H1 (cell line): ENCODE results near the gene PRXL2B. TPM values are rescaled to one million over a fixed set of nuclear protein-coding genes. Genes with fewer than 3 reads are reported as not detected.

ENCODE experiments used
- CTCF ChIA-PET: fragments of 300-600 bp; sonication (Branson Sonifier 250); formaldehyde crosslinking; loops from one replicate; lab custom pipeline; 2021; ENCODE audit not compliant: partially characterized antibody; lab: Charles Lee
- POLR2A ChIA-PET: fragments of 300-600 bp; sonication (Branson Sonifier 250); formaldehyde crosslinking; loops from one replicate; lab custom pipeline; 2021; ENCODE audit warnings: inconsistent platforms; ENCODE audit not compliant: partially characterized antibody; lab: Charles Lee
- DNase-seq, 2 experiments: peaks; one replicate each; pipeline versions ENCODE4 v3.0.0 to v3.0.0-alpha.2; 2010 to 2022; ENCODE audit warnings: low spot score in 2 of 2, low read depth in 1 of 2, mixed read lengths in 1 of 2
- FAIRE-seq: peaks from 2 replicates; lab custom pipeline; 2011; peaks lifted over from hg19 to GRCh38; lab: Jason Lieb, UNC
- H2AFZ ChIP-seq: 2 replicates; pipeline ENCODE4 v1.8.1; 2012; ENCODE audit warnings: low read length, inconsistent platforms
- H2AK5ac ChIP-seq: 2 replicates; pipeline ENCODE4 v1.6.1; 2013; ENCODE audit warnings: low read depth, low read length
- H2BK120ac ChIP-seq: replicated peaks from 2 replicates; pipeline ENCODE3; 2013; ENCODE audit warnings: low read depth, low read length, inconsistent platforms
- H2BK12ac ChIP-seq: 2 replicates; pipeline ENCODE4 v1.6.1; 2013; ENCODE audit warnings: low read depth, low read length
- H2BK15ac ChIP-seq: 2 replicates; pipeline ENCODE4 v1.6.1; 2013; ENCODE audit warnings: low read length
- H2BK20ac ChIP-seq: 2 replicates; pipeline ENCODE4 v1.6.1; 2013; ENCODE audit warnings: low read length
- H2BK5ac ChIP-seq: 2 replicates; pipeline ENCODE4 v1.6.1; 2013; ENCODE audit warnings: low read depth, low read length
- H3K14ac ChIP-seq: 2 replicates; pipeline ENCODE4 v1.6.1; 2013; ENCODE audit warnings: inconsistent platforms; ENCODE audit not compliant: insufficient read length
- H3K18ac ChIP-seq: 2 replicates; pipeline ENCODE4 v1.6.1; 2013; ENCODE audit warnings: low read length; ENCODE audit errors: extremely low read depth
- H3K23ac ChIP-seq: 2 replicates; pipeline ENCODE4 v1.6.1; 2013; ENCODE audit warnings: inconsistent platforms; ENCODE audit not compliant: insufficient read length
- H3K23me2 ChIP-seq: 2 replicates; pipeline ENCODE4 v1.6.1; 2013; ENCODE audit warnings: low read depth, low read length
- H3K27ac ChIP-seq: 2 replicates; pipeline ENCODE4 v1.6.1; 2011; ENCODE audit warnings: low read depth, low read length, inconsistent platforms
- H3K27me3 ChIP-seq, 4 experiments: replicated peaks in 1 of 4; 1 replicate in 1 of 4; 2 replicates in 3 of 4; pipeline versions ENCODE4 v1.6.1 to v1.8.1; 2011 to 2013; ENCODE audit warnings: low read length in 3 of 4, mild to moderate bottlenecking in 3 of 4, inconsistent platforms in 2 of 4, mixed read lengths in 2 of 4, moderate library complexity in 1 of 4; ENCODE audit not compliant: control insufficient read depth in 3 of 4, insufficient read depth in 3 of 4; ENCODE audit errors: extremely low read depth in 1 of 4
- H3K36me3 ChIP-seq, 4 experiments: 2 replicates each; pipeline versions ENCODE4 v1.6.1 to v1.8.1; 2011 to 2013; ENCODE audit warnings: mild to moderate bottlenecking in 4 of 4, low read length in 3 of 4, moderate library complexity in 2 of 4, control low read depth in 1 of 4, inconsistent platforms in 1 of 4; ENCODE audit not compliant: insufficient read depth in 4 of 4, control insufficient read depth in 2 of 4
- H3K4ac ChIP-seq: replicated peaks from 2 replicates; pipeline ENCODE3; 2013; ENCODE audit warnings: low read length, low read depth, mixed read lengths, inconsistent platforms; ENCODE audit not compliant: insufficient read length
- H3K4me1 ChIP-seq, 4 experiments: replicated peaks in 1 of 4; 1 replicate in 1 of 4; 2 replicates in 3 of 4; pipeline versions ENCODE4 v1.6.1 to v1.8.1; 2011 to 2013; ENCODE audit warnings: low read length in 3 of 4, inconsistent platforms in 2 of 4, mixed read lengths in 1 of 4; ENCODE audit not compliant: insufficient read depth in 4 of 4, control insufficient read depth in 3 of 4
- H3K4me2 ChIP-seq, 2 experiments: 2 replicates each; pipeline versions ENCODE4 v1.6.1 to v1.8.1; 2011 to 2013; ENCODE audit warnings: low read depth in 2 of 2, low read length in 2 of 2, control low read depth in 1 of 2, inconsistent platforms in 1 of 2, mild to moderate bottlenecking in 1 of 2; ENCODE audit not compliant: insufficient read depth in 1 of 2
- H3K4me3 ChIP-seq, 4 experiments: fragments of 200-600, 300-600 bp in 1 of 4; sonication (generic), shearing (Covaris generic), sonication (Bioruptor Twin) in 1 of 4; 2 replicates each; pipeline versions ENCODE4 v1.5.1 to v1.8.1; 2011 to 2016; ENCODE audit warnings: low read length in 4 of 4, low read depth in 3 of 4, control low read depth in 2 of 4, inconsistent platforms in 2 of 4, mild to moderate bottlenecking in 2 of 4, mixed read lengths in 1 of 4, moderate library complexity in 1 of 4; ENCODE audit not compliant: insufficient read depth in 2 of 4; ENCODE audit errors: extremely low read depth in 1 of 4
- H3K56ac ChIP-seq: replicated peaks from 2 replicates; pipeline ENCODE3; 2013; ENCODE audit warnings: low read depth, mild to moderate bottlenecking, mixed read lengths, low read length, inconsistent platforms; ENCODE audit not compliant: insufficient read length
- H3K79me1 ChIP-seq: 2 replicates; pipeline ENCODE4 v1.6.1; 2013; ENCODE audit warnings: low read depth, low read length, control low read depth
- H3K79me2 ChIP-seq, 2 experiments: 2 replicates each; pipeline versions ENCODE4 v1.6.1 to v1.8.1; 2012 to 2013; ENCODE audit warnings: low read length in 2 of 2, mild to moderate bottlenecking in 2 of 2, inconsistent platforms in 1 of 2; ENCODE audit not compliant: insufficient read depth in 2 of 2, control insufficient read depth in 1 of 2
- H3K9ac ChIP-seq, 4 experiments: replicated peaks in 1 of 4; 1 replicate in 1 of 4; 2 replicates in 3 of 4; pipeline versions ENCODE4 v1.6.1 to v1.8.1; 2011 to 2013; ENCODE audit warnings: low read depth in 3 of 4, low read length in 3 of 4, control low read depth in 2 of 4, mild to moderate bottlenecking in 2 of 4, moderate library complexity in 2 of 4, inconsistent platforms in 1 of 4; ENCODE audit errors: extremely low read depth in 1 of 4
- H3K9me3 ChIP-seq, 2 experiments: 2 replicates each; pipeline versions ENCODE4 v1.6.1 to v1.8.1; 2012 to 2013; ENCODE audit warnings: mild to moderate bottlenecking in 2 of 2, moderate library complexity in 2 of 2, control low read depth in 1 of 2, inconsistent platforms in 1 of 2, low read depth in 1 of 2, low read length in 1 of 2, mixed read lengths in 1 of 2; ENCODE audit not compliant: insufficient read depth in 2 of 2
- H4K20me1 ChIP-seq, 2 experiments: replicated peaks in 1 of 2; 2 replicates each; pipeline versions ENCODE3 to v1.8.1; 2011 to 2013; ENCODE audit warnings: inconsistent platforms in 2 of 2, low read length in 2 of 2, mild to moderate bottlenecking in 1 of 2; ENCODE audit not compliant: insufficient read depth in 2 of 2, control insufficient read depth in 1 of 2
- H4K5ac ChIP-seq: 2 replicates; pipeline ENCODE4 v1.6.1; 2013; ENCODE audit warnings: low read length, low read depth, mixed read lengths, inconsistent platforms; ENCODE audit not compliant: insufficient read length
- H4K8ac ChIP-seq: 2 replicates; pipeline ENCODE4 v1.8.0; 2013; ENCODE audit warnings: mild to moderate bottlenecking, moderate library complexity, low read length, inconsistent platforms; ENCODE audit not compliant: insufficient read depth; ENCODE audit errors: extremely low read depth
- H4K91ac ChIP-seq: replicated peaks from 2 replicates; pipeline ENCODE3; 2013; ENCODE audit warnings: low read length, mixed read lengths, inconsistent platforms; ENCODE audit not compliant: insufficient read length
- CBX8 ChIP-seq: fragments of 300-800, 300-1000 bp; sonication (generic); IDR thresholded peaks from 2 replicates; pipeline ENCODE4 v1.7.1; 2016; ENCODE audit warnings: low read depth, low read length, borderline replicate concordance
- EZH2 ChIP-seq: fragments of 200-600 bp; sonication (generic); IDR thresholded peaks from 2 replicates; pipeline ENCODE4 v1.7.1; 2012; ENCODE audit warnings: low read depth, mild to moderate bottlenecking, moderate library complexity, low read length, inconsistent platforms; ENCODE audit not compliant: severe bottlenecking
- KDM4A ChIP-seq: IDR thresholded peaks from one replicate; pipeline ENCODE4 v1.7.1; 2012; ENCODE audit warnings: low read depth, mild to moderate bottlenecking, moderate library complexity, low read length, inconsistent platforms; ENCODE audit not compliant: severe bottlenecking
- POLR2A ChIP-seq, 2 experiments: IDR thresholded peaks; 1 replicate in 1 of 2; 2 replicates in 1 of 2; pipeline ENCODE4 v1.6.1; 2011; ENCODE audit warnings: low read depth in 2 of 2, low read length in 2 of 2, mild to moderate bottlenecking in 2 of 2; ENCODE audit errors: control extremely low read depth in 1 of 2
- POU5F1 ChIP-seq: IDR thresholded peaks from 2 replicates; pipeline ENCODE4 v1.6.1; 2011; ENCODE audit warnings: low read depth, mild to moderate bottlenecking, low read length, moderate library complexity
- SIRT6 ChIP-seq: IDR thresholded peaks from one replicate; pipeline ENCODE4 v1.7.1; 2012; ENCODE audit warnings: low read length, inconsistent platforms
- SP4 ChIP-seq: IDR thresholded peaks from 2 replicates; pipeline ENCODE4 v1.6.1; 2012; ENCODE audit warnings: low read length, inconsistent platforms
- SRF ChIP-seq: IDR thresholded peaks from 2 replicates; pipeline ENCODE4 v1.6.1; 2011; ENCODE audit warnings: mild to moderate bottlenecking, low read depth, low read length, moderate library complexity
- YY1 ChIP-seq: IDR thresholded peaks from 2 replicates; pipeline ENCODE4 v1.6.1; 2011; ENCODE audit warnings: low read depth, mild to moderate bottlenecking, low read length
- WGBS, 2 experiments: shearing (Covaris generic) in 1 of 2; methylation state at CpG; one replicate each; pipeline versions ENCODE4 v1.1.6 to v1.1.7; 2013 to 2015; ENCODE audit warnings: low lambda C conversion rate in 2 of 2, mixed read lengths in 2 of 2, inconsistent platforms in 1 of 2, low coverage in 1 of 2, missing lambda C conversion rate in 1 of 2; ENCODE audit not compliant: insufficient replicate concordance in 2 of 2, insufficient coverage in 1 of 2, insufficient read length in 1 of 2; ENCODE audit errors: extremely low coverage in 1 of 2, missing lambda C conversion rate in 1 of 2; 5-methylcytosine and 5-hydroxymethylcytosine counted together
- polyA plus RNA-seq, 7 experiments: library from polyadenylated mRNA; depleted of rRNA in 3 of 7; stranded (reverse) in 5 of 7; unstranded in 2 of 7; fragments of >200 nt in 5 of 7; fragments of 200-250 nt in 2 of 7; gene quantifications; 1 replicate in 5 of 7; 2 replicates in 1 of 7; 4 replicates in 1 of 7; pipeline versions ENCODE4 v1.2.1 to v1.2.3, GENCODE V29; 2011 to 2013; ENCODE audit warnings: missing spikeins in 2 of 7, mixed read lengths in 2 of 7
- total RNA-seq: library from RNA; stranded (reverse); fragmentation: NEBNext Ultra II Directional; extraction: Animal tissue kit (Norgen Biotek cat#: 25700); gene quantifications from 2 replicates; pipeline ENCODE4 v1.2.1, GENCODE V29; 2021
- TF ChIP-seq, protein P1 (sequence below): IDR thresholded peaks from 2 replicates; pipeline ENCODE4 v1.6.1; 2011; ENCODE audit warnings: low read length, improper control_type of control experiment

Gene PRXL2B
- total and polyA plus RNA-seq, 2 of the 8 experiments (the other 6 are each of a cell fraction or from before 2014, with no cell fraction given) = 35.3 to 46.0 TPM

DNA sequence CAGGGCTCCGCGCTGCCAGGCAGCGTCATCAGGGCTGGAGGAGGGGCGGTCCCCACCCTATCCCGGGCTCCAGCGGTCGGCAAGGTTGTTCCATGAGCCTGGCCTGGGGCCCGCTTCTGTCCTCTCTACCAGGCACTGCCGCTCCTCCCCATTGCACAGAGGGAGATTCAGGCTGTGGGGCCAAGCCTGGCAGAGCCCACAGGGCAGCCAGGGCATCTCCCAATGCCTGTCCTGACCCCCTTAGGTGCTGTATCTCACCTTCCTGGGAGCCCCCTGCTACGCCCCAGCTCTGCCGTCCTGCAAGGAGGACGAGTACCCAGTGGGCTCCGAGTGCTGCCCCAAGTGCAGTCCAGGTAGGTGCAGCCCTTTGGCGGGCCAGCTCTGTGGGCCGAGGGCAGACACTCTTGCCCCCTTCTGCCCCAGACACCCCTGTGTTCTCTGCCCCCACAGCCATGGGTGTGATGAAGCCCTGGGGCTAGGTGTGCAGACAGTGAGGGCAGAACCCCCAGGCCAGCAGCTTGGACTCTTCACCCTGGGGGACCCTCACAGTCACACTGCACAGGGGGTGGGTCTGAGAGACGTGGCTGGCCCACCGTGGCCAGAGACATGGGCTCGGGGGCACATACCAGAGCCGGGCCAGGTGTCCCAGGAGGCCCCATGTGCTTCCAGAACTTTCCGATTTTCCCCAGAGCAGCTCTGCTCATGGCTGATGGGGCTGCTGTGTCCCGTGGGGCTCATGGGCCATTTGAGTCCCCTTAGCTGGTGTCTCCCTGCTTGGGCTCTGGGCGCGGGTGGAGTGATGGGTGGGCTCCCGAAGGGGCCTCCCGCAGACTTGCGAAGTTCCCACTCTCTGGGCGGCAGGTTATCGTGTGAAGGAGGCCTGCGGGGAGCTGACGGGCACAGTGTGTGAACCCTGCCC is 28.8 kb upstream of the PRXL2B start:
- no peak overlapping the region for H3K23ac ChIP-seq
- H2BK120ac ChIP-seq = no peak overlapping the region
- H3K79me2 ChIP-seq = no peaks in the 10 kb centered on the region
- H2AK5ac ChIP-seq = no peak overlapping the region
- no peak overlapping the region for H2AFZ ChIP-seq
- peak overlapping the region; percentile 92 for H4K8ac ChIP-seq
- 87% methylated on average over 29 of the region's 30 CpGs; no CpG with 5 or more reads in 1 of the 2 experiments for WGBS, 2 experiments
- no peak overlapping the region for H3K18ac ChIP-seq
- no peak overlapping the region for H3K14ac ChIP-seq
- no peak overlapping the region for H3K56ac ChIP-seq
- no peak for FAIRE-seq
- no peak overlapping the region for H3K27ac ChIP-seq
- H3K4me3 ChIP-seq = no peak overlapping the region
- H2BK12ac ChIP-seq = no peak overlapping the region
- H3K27me3 ChIP-seq = no peaks in the 10 kb centered on the region
- H4K5ac ChIP-seq = no peak overlapping the region
- no peaks in the 10 kb centered on the region; a peak in 1 of 4 replicates for H3K9me3 ChIP-seq
- H2BK5ac ChIP-seq = no peak overlapping the region
- no peak overlapping the region for H2BK20ac ChIP-seq
- H4K20me1 ChIP-seq = no peaks in the 10 kb centered on the region
- DNase-seq = no peak
- H3K4me1 ChIP-seq = peaks cover 0 to 6% (median 0%) of the 10 kb centered on the region in 4 experiments; a peak in 2 of 7 replicates
- no peaks in the 10 kb centered on the region for H3K36me3 ChIP-seq
- POLR2A ChIA-PET = no interaction called here
- CTCF ChIA-PET = interaction anchor here (0.6 to 0.8 kb wide), 2 partner anchors 9 to 22 kb away, joined by 3 to 4 read pairs; no protein-coding TSS in a partner anchor
- H2BK15ac ChIP-seq = no peak overlapping the region; the same call in 1 of the 2 replicates
- H4K91ac ChIP-seq = no peak overlapping the region
- H3K9ac ChIP-seq = no peak overlapping the region
- no peaks in the 10 kb centered on the region for H3K79me1 ChIP-seq
- no peak overlapping the region for H3K4me2 ChIP-seq
- H3K23me2 ChIP-seq = no peaks in the 10 kb centered on the region
- H3K4ac ChIP-seq = no peak overlapping the region
- TF ChIP-seq POU5F1 (no peak), SRF (no peak), POLR2A (IDR thresholded peaks at IDR 0.05; ENCODE audit: control extremely low read depth in 1 of 2, low read depth in 2 of 2, low read length in 2 of 2) (no peak), SP4 (no peak), EZH2 (no peak), YY1 (no peak), SIRT6 (no peak), CBX8 (no peak), KDM4A (no peak)
- TF ChIP-seq, protein P1, sequence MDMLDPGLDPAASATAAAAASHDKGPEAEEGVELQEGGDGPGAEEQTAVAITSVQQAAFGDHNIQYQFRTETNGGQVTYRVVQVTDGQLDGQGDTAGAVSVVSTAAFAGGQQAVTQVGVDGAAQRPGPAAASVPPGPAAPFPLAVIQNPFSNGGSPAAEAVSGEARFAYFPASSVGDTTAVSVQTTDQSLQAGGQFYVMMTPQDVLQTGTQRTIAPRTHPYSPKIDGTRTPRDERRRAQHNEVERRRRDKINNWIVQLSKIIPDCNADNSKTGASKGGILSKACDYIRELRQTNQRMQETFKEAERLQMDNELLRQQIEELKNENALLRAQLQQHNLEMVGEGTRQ = no peak
